Measurements from ENCODE around the gene FYN. TPM values are rescaled to one million over a fixed set of nuclear protein-coding genes. Genes with fewer than 3 reads are reported as not detected.

Gene FYN
- total RNA-seq, 1 donor, result 91.9 TPM

- no peak overlapping the region for H3K4me3 ChIP-seq (ENCODE audit: low read depth, low read length)
- no peak for DNase-seq (ENCODE audit: low read depth)
- TF ChIP-seq CTCF (IDR thresholded peaks at IDR 0.05; ENCODE audit: insufficient read depth, low read length), result no peak
Measured at GRCh38 chr6:111764238-111765175, 108.7 kb downstream of the FYN start.

GRCh38 chr6:111763381-111763780 lies 109.9 kb downstream of the FYN start:
- no peak overlapping the region for H3K4me3 ChIP-seq (ENCODE audit: low read depth, low read length)
- peak; percentile 61 for DNase-seq (ENCODE audit: low read depth)
- TF ChIP-seq CTCF (IDR thresholded peaks at IDR 0.05; ENCODE audit: insufficient read depth, low read length), result no peak

- no peak for DNase-seq (ENCODE audit: low read depth)
- no peak overlapping the region for H3K4me3 ChIP-seq (ENCODE audit: low read depth, low read length)
- no peak for TF ChIP-seq CTCF (IDR thresholded peaks at IDR 0.05; ENCODE audit: insufficient read depth, low read length)
Measured at GRCh38 chr6:111761783-111762312, 111.4 kb downstream of the FYN start.

- TF ChIP-seq CTCF (IDR thresholded peaks at IDR 0.05; ENCODE audit: insufficient read depth, low read length), result no peak
- no peak for DNase-seq (ENCODE audit: low read depth)
- no peak overlapping the region for H3K4me3 ChIP-seq (ENCODE audit: low read depth, low read length)
Measured at GRCh38 chr6:111761212-111761611, 112.0 kb downstream of the FYN start.

- no peak for TF ChIP-seq CTCF (IDR thresholded peaks at IDR 0.05; ENCODE audit: insufficient read depth, low read length)
- DNase-seq (ENCODE audit: low read depth), result peak; percentile 98
- H3K4me3 ChIP-seq (ENCODE audit: low read depth, low read length), result peak overlapping the region; percentile 32
Measured at GRCh38 chr6:111759836-111760785, 113.1 kb downstream of the FYN start.

GRCh38 chr6:111759331-111759835 lies 113.9 kb downstream of the FYN start:
- H3K4me3 ChIP-seq (ENCODE audit: low read depth, low read length), result peak overlapping the region; percentile 32
- DNase-seq (ENCODE audit: low read depth), result no peak
- TF ChIP-seq CTCF (IDR thresholded peaks at IDR 0.05; ENCODE audit: insufficient read depth, low read length), result no peak

All from fibroblast of the aortic adventitia (primary cell).